K562 (cell line): ENCODE measurements around the gene VKORC1. TPM values are rescaled to one million over a fixed set of nuclear protein-coding genes. Genes with fewer than 3 reads are reported as not detected.

ENCODE experiments used
- ARID3A ChIP-seq: IDR thresholded peaks from 2 replicates; pipeline ENCODE4 v1.6.1; 2012; ENCODE audit warnings: low read depth, low read length, improper control_type of control experiment, borderline replicate concordance
- ASH1L ChIP-seq: fragments of 450-650 bp; IDR thresholded peaks from 2 replicates; pipeline ENCODE4 v1.6.1; 2018; ENCODE audit warnings: borderline replicate concordance, mild to moderate bottlenecking, low read depth; ENCODE audit not compliant: partially characterized antibody
- CBFB ChIP-seq: sonication (generic); formaldehyde crosslinking; IDR thresholded peaks from 2 replicates; pipeline ENCODE4 v1.4.0; 2020; ENCODE audit warnings: mild to moderate bottlenecking, missing genetic modification reagents
- CBX5 ChIP-seq: IDR thresholded peaks from 2 replicates; pipeline ENCODE4 v1.6.1; 2014; ENCODE audit warnings: low read depth, borderline replicate concordance
- CTBP1 ChIP-seq: fragments of 450-650 bp; IDR thresholded peaks from 2 replicates; pipeline ENCODE4 v1.6.1; 2016; ENCODE audit warnings: borderline replicate concordance
- DNMT1 ChIP-seq: fragments of 450-650 bp; IDR thresholded peaks from 2 replicates; pipeline ENCODE4 v1.6.1; 2016; ENCODE audit warnings: antibody characterized with exemption, mild to moderate bottlenecking
- DPF2 ChIP-seq: fragments of 450-650 bp; IDR thresholded peaks from 2 replicates; pipeline ENCODE4 v1.6.1; 2016
- FIP1L1 ChIP-seq: fragments of 200-400 bp; formaldehyde crosslinking; IDR thresholded peaks from 2 replicates; pipeline ENCODE4 v1.6.1; 2018; ENCODE audit warnings: mild to moderate bottlenecking, low read depth, low read length; ENCODE audit not compliant: poor library complexity, severe bottlenecking
- HDAC1 ChIP-seq, 2 experiments: fragments of 450-650 bp; IDR thresholded peaks; 2 replicates each; pipeline ENCODE4 v1.6.1; 2016 to 2017; ENCODE audit warnings: inconsistent platforms in 1 of 2, mild to moderate bottlenecking in 1 of 2, moderate library complexity in 1 of 2
- MAFK ChIP-seq: IDR thresholded peaks from 2 replicates; pipeline ENCODE4 v1.6.1; 2011; ENCODE audit warnings: low read length, improper control_type of control experiment
- MXD1 ChIP-seq: fragments of 250-450 bp; sonication (Bioruptor Pico); IDR thresholded peaks from 2 replicates; pipeline ENCODE4 v1.8.0; 2021; ENCODE audit warnings: borderline replicate concordance, mild to moderate bottlenecking, moderate library complexity; ENCODE audit not compliant: poor library complexity, severe bottlenecking
- NFE2L1 ChIP-seq: fragments of 450-650 bp; IDR thresholded peaks from 2 replicates; pipeline ENCODE4 v1.6.1; 2016; ENCODE audit warnings: missing genetic modification characterization, low read depth, mild to moderate bottlenecking, missing compliant biosample characterization, moderate library complexity, borderline replicate concordance
- PHF20 ChIP-seq: fragments of 450-650 bp; IDR thresholded peaks from 2 replicates; pipeline ENCODE4 v1.6.1; 2018; ENCODE audit not compliant: partially characterized antibody
- PHF8 ChIP-seq: fragments of 200-600 bp; sonication (generic); IDR thresholded peaks from 2 replicates; pipeline ENCODE4 v1.6.1; 2012; ENCODE audit warnings: mixed run types, mild to moderate bottlenecking, inconsistent platforms, low read length, moderate library complexity, borderline replicate concordance
- POLR2AphosphoS2 ChIP-seq: IDR thresholded peaks from 2 replicates; pipeline ENCODE4 v1.6.1; 2012; ENCODE audit warnings: low read length, improper control_type of control experiment
- YY1 ChIP-seq, 3 experiments: IDR thresholded peaks; 2 replicates each; pipeline ENCODE4 v1.6.1; 2011; ENCODE audit warnings: low read length in 2 of 3, mild to moderate bottlenecking in 2 of 3, moderate library complexity in 2 of 3, borderline replicate concordance in 1 of 3, control low read depth in 1 of 3, low read depth in 1 of 3; ENCODE audit not compliant: insufficient read depth in 3 of 3, insufficient replicate concordance in 2 of 3, control insufficient read depth in 1 of 3, insufficient read length in 1 of 3; ENCODE audit errors: extremely low read depth in 1 of 3
- ZBED1 ChIP-seq: IDR thresholded peaks from 2 replicates; pipeline ENCODE4 v1.6.1; 2014
- polyA plus RNA-seq, 8 experiments: library from polyadenylated mRNA; depleted of rRNA in 4 of 8; stranded (reverse) in 5 of 8; unstranded in 3 of 8; fragments of >200 nt; fragmentation: Nextera tagmentation in 2 of 8; fragmentation: Illumina TruSeq in 1 of 8; extraction: Ambion mirVana in 2 of 8; extraction: Trizol in 1 of 8; gene quantifications; 2 replicates each; pipeline versions ENCODE4 v1.2.1 to v1.2.3, GENCODE V29; 2011 to 2014; ENCODE audit warnings: inconsistent platforms in 1 of 8, missing spikeins in 1 of 8
- total RNA-seq, 7 experiments: library from RNA; depleted of rRNA in 6 of 7; stranded (reverse); fragments of >200 nt in 6 of 7; fragmentation: Illumina TruSeq in 2 of 7; extraction: Trizol in 2 of 7; gene quantifications; 2 replicates each; pipeline versions ENCODE4 v1.2.1 to v1.2.3, GENCODE V29; 2011 to 2021; ENCODE audit warnings: low replicate concordance in 1 of 7
- TF ChIP-seq, protein P1 (sequence below): sonication (generic); formaldehyde crosslinking; IDR thresholded peaks from 2 replicates; pipeline ENCODE4 v1.8.0; 2023; ENCODE audit warnings: mild to moderate bottlenecking, missing genetic modification reagents
- TF ChIP-seq, protein P2 (sequence below): fragments of 250-450 bp; sonication (Bioruptor Pico); IDR thresholded peaks from 2 replicates; pipeline ENCODE4 v1.4.0; 2020; ENCODE audit warnings: mild to moderate bottlenecking, moderate library complexity
- TF ChIP-seq, protein P3 (sequence below): fragments of 250-450 bp; sonication (Bioruptor Pico); IDR thresholded peaks from 2 replicates; pipeline ENCODE4 v1.6.1; 2021; ENCODE audit warnings: mild to moderate bottlenecking

Gene VKORC1
- total and polyA plus RNA-seq, 9 of the 15 experiments (the other 6 are each of a cell fraction or from before 2014, with no cell fraction given) = 30.0 to 119 (median 62.1) TPM

GRCh38 chr16:31135535-31136286 lies 41.1 kb upstream of the VKORC1 start, which contains the start of gene PRSS8 (continued):
- no peak for TF ChIP-seq ARID3A
- TF ChIP-seq, protein P1, sequence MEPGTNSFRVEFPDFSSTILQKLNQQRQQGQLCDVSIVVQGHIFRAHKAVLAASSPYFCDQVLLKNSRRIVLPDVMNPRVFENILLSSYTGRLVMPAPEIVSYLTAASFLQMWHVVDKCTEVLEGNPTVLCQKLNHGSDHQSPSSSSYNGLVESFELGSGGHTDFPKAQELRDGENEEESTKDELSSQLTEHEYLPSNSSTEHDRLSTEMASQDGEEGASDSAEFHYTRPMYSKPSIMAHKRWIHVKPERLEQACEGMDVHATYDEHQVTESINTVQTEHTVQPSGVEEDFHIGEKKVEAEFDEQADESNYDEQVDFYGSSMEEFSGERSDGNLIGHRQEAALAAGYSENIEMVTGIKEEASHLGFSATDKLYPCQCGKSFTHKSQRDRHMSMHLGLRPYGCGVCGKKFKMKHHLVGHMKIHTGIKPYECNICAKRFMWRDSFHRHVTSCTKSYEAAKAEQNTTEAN (CRISPR knock-in tag) = no peak
- TF ChIP-seq CBX5 = no peak
- peak in 1 of 2 experiments; percentile 74; a peak in 2 of 4 replicates for TF ChIP-seq HDAC1 (IDR thresholded peaks at IDR 0.05)
- TF ChIP-seq PHF20 = peak; percentile 59
- no peak for TF ChIP-seq ASH1L
- TF ChIP-seq, protein P2, sequence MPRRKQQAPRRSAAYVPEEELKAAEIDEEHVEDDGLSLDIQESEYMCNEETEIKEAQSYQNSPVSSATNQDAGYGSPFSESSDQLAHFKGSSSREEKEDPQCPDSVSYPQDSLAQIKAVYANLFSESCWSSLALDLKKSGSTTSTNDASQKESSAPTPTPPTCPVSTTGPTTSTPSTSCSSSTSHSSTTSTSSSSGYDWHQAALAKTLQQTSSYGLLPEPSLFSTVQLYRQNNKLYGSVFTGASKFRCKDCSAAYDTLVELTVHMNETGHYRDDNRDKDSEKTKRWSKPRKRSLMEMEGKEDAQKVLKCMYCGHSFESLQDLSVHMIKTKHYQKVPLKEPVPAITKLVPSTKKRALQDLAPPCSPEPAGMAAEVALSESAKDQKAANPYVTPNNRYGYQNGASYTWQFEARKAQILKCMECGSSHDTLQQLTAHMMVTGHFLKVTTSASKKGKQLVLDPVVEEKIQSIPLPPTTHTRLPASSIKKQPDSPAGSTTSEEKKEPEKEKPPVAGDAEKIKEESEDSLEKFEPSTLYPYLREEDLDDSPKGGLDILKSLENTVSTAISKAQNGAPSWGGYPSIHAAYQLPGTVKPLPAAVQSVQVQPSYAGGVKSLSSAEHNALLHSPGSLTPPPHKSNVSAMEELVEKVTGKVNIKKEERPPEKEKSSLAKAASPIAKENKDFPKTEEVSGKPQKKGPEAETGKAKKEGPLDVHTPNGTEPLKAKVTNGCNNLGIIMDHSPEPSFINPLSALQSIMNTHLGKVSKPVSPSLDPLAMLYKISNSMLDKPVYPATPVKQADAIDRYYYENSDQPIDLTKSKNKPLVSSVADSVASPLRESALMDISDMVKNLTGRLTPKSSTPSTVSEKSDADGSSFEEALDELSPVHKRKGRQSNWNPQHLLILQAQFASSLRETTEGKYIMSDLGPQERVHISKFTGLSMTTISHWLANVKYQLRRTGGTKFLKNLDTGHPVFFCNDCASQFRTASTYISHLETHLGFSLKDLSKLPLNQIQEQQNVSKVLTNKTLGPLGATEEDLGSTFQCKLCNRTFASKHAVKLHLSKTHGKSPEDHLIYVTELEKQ (CRISPR knock-in tag) = no peak
- TF ChIP-seq MXD1 = no peak
- TF ChIP-seq FIP1L1 = no peak
- no peak for TF ChIP-seq MAFK
- TF ChIP-seq CTBP1 = no peak
- TF ChIP-seq NFE2L1 = no peak
- TF ChIP-seq DNMT1 = no peak
- no peak for TF ChIP-seq ZBED1
- peak; percentile 75 for TF ChIP-seq DPF2
- TF ChIP-seq YY1 (IDR thresholded peaks at IDR 0.05; ENCODE audit: borderline replicate concordance in 1 of 3, control insufficient read depth in 1 of 3, extremely low read depth in 1 of 3, insufficient read depth in 3 of 3, insufficient read length in 1 of 3, insufficient replicate concordance in 2 of 3, low read depth in 1 of 3, low read length in 2 of 3) = no peak
- peak; percentile 19; the same call in 1 of the 2 replicates for TF ChIP-seq CBFB (CRISPR knock-in tag)
- peak; percentile 27; the same call in 1 of the 2 replicates for TF ChIP-seq PHF8
- no peak for TF ChIP-seq POLR2AphosphoS2
- TF ChIP-seq, protein P3, sequence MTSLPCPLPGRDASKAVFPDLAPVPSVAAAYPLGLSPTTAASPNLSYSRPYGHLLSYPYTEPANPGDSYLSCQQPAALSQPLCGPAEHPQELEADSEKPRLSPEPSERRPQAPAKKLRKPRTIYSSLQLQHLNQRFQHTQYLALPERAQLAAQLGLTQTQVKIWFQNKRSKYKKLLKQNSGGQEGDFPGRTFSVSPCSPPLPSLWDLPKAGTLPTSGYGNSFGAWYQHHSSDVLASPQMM = no peak
